ENCODE data around the gene TGFA. TPM values are rescaled to one million over a fixed set of nuclear protein-coding genes. Genes with fewer than 3 reads are reported as not detected.
A peak's percentile ranks its signal among the peaks of the same experiment; 100 is the strongest.

Gene TGFA
- total RNA-seq, 1 experiment from 2014 or later = 2.5 TPM

DNA sequence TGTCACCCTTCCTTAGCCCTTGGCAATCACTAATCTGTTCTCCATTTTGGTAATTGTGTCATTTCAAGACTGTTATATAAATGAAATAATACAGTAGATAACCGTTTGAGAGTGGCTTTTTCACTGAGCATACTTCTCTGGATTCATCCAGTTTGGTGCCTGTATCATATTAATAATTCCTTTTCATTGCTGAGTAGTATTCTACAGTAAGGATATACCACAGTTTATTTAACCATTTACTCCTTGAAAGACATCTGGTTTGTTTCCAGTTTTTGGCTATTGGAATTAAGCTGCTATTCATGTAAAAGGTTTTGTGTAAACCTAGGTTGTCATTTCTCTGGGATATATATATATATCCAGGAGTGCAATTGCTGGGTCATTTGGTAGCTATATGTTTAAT is 44.6 kb upstream of the TGFA start:
- H3K4me3 Mint-ChIP-seq = no peak overlapping the region
- ATAC-seq = no peak
- POLR2A ChIA-PET = no interaction called here
- peaks cover 25% of the 10 kb centered on the region for H3K9me3 Mint-ChIP-seq
- peaks cover 8% of the 10 kb centered on the region for H3K27me3 Mint-ChIP-seq (ENCODE audit: low read depth)
- CTCF ChIA-PET = no interaction called here
- no peak for DNase-seq (ENCODE audit: low spot score)
- H3K36me3 Mint-ChIP-seq = peaks cover 10% of the 10 kb centered on the region
- TF ChIP-seq ZSCAN18 (CRISPR knock-in tag; IDR thresholded peaks at IDR 0.05) (no peak), SOX15 (CRISPR knock-in tag; IDR thresholded peaks at IDR 0.05) (no peak)
- peaks cover 13% of the 10 kb centered on the region for H3K4me1 Mint-ChIP-seq
- H3K27ac Mint-ChIP-seq = no peak overlapping the region

DNA sequence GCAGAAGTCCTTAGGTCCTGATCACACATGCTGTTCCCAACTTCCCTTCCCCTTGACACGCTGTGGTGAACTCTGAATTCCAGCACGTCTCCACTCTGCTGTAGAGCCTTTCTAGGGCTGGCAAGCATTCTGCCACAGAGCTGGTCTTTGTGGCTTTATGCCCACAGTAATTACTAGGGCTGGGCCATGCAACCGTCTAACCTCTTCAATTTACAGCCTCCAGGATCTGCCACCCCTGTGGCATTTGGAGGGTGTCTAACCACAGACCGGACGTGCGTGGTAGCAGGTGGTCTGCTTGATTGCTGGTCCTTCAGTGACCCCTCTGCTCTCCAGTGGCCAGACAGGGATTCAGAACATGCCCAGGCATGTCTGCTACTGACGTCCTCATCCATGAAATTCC is 43.1 kb upstream of the TGFA start:
- ATAC-seq (peak; percentile 20; the same call in 1 of the 2 replicates), DNase-seq (ENCODE audit: low spot score) (no peak)
- peaks cover 10% of the 10 kb centered on the region for H3K36me3 Mint-ChIP-seq
- H3K4me1 Mint-ChIP-seq = peaks cover 13% of the 10 kb centered on the region
- TF ChIP-seq ZNF138 (CRISPR knock-in tag; conservative IDR thresholded peaks at IDR 0.05) (no peak), NR3C1 (CRISPR knock-in tag; conservative IDR thresholded peaks at IDR 0.05; ENCODE audit: low read depth) (no peak), RORB (CRISPR knock-in tag; IDR thresholded peaks at IDR 0.05) (no peak), NR1H2 (CRISPR knock-in tag; IDR thresholded peaks at IDR 0.05) (no peak), ZNF396 (CRISPR knock-in tag; IDR thresholded peaks at IDR 0.05; ENCODE audit: borderline replicate concordance) (no peak)
- TF ChIP-seq, protein P1, sequence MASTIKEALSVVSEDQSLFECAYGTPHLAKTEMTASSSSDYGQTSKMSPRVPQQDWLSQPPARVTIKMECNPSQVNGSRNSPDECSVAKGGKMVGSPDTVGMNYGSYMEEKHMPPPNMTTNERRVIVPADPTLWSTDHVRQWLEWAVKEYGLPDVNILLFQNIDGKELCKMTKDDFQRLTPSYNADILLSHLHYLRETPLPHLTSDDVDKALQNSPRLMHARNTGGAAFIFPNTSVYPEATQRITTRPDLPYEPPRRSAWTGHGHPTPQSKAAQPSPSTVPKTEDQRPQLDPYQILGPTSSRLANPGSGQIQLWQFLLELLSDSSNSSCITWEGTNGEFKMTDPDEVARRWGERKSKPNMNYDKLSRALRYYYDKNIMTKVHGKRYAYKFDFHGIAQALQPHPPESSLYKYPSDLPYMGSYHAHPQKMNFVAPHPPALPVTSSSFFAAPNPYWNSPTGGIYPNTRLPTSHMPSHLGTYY (CRISPR knock-in tag; IDR thresholded peaks at IDR 0.05) = no peak
- TF ChIP-seq, protein P2, sequence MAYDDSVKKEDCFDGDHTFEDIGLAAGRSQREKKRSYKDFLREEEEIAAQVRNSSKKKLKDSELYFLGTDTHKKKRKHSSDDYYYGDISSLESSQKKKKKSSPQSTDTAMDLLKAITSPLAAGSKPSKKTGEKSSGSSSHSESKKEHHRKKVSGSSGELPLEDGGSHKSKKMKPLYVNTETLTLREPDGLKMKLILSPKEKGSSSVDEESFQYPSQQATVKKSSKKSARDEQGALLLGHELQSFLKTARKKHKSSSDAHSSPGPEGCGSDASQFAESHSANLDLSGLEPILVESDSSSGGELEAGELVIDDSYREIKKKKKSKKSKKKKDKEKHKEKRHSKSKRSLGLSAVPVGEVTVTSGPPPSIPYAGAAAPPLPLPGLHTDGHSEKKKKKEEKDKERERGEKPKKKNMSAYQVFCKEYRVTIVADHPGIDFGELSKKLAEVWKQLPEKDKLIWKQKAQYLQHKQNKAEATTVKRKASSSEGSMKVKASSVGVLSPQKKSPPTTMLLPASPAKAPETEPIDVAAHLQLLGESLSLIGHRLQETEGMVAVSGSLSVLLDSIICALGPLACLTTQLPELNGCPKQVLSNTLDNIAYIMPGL (CRISPR knock-in tag; IDR thresholded peaks at IDR 0.05) = no peak
- CTCF ChIA-PET = interaction anchor here (1.0 to 1.2 kb wide), 2 partner anchors 21 to 293 kb away, joined by 3 to 4 read pairs; no protein-coding TSS in a partner anchor
- peaks cover 8% of the 10 kb centered on the region for H3K27me3 Mint-ChIP-seq (ENCODE audit: low read depth)
- no peak overlapping the region for H3K4me3 Mint-ChIP-seq
- peaks cover 25% of the 10 kb centered on the region for H3K9me3 Mint-ChIP-seq
- POLR2A ChIA-PET = no interaction called here
- H3K27ac Mint-ChIP-seq = peak overlapping the region; percentile 38; the same call in 1 of the 2 replicates

- ATAC-seq = no peak; the same call in 1 of the 2 replicates
- Mint-ChIP-seq H3K27me3 (ENCODE audit: low read depth) (peaks cover 8% of the 10 kb centered on the region), H3K36me3 (peaks cover 10% of the 10 kb centered on the region), H3K9me3 (peaks cover 25% of the 10 kb centered on the region), H3K4me1 (peaks cover 13% of the 10 kb centered on the region), H3K27ac (no peak overlapping the region), H3K4me3 (no peak overlapping the region)
- POLR2A ChIA-PET = no interaction called here
- no peak for DNase-seq (ENCODE audit: low spot score)
- CTCF ChIA-PET = interaction anchor here (1.0 to 1.2 kb wide), 2 partner anchors 21 to 292 kb away, joined by 3 to 4 read pairs; no protein-coding TSS in a partner anchor
- TF ChIP-seq, protein P3, sequence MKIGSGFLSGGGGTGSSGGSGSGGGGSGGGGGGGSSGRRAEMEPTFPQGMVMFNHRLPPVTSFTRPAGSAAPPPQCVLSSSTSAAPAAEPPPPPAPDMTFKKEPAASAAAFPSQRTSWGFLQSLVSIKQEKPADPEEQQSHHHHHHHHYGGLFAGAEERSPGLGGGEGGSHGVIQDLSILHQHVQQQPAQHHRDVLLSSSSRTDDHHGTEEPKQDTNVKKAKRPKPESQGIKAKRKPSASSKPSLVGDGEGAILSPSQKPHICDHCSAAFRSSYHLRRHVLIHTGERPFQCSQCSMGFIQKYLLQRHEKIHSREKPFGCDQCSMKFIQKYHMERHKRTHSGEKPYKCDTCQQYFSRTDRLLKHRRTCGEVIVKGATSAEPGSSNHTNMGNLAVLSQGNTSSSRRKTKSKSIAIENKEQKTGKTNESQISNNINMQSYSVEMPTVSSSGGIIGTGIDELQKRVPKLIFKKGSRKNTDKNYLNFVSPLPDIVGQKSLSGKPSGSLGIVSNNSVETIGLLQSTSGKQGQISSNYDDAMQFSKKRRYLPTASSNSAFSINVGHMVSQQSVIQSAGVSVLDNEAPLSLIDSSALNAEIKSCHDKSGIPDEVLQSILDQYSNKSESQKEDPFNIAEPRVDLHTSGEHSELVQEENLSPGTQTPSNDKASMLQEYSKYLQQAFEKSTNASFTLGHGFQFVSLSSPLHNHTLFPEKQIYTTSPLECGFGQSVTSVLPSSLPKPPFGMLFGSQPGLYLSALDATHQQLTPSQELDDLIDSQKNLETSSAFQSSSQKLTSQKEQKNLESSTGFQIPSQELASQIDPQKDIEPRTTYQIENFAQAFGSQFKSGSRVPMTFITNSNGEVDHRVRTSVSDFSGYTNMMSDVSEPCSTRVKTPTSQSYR (CRISPR knock-in tag; IDR thresholded peaks at IDR 0.05) = no peak
- TF ChIP-seq, protein P1 (CRISPR knock-in tag; IDR thresholded peaks at IDR 0.05) = no peak
- TF ChIP-seq SMAD4 (CRISPR knock-in tag; IDR thresholded peaks at IDR 0.05) (no peak), ZNF232 (CRISPR knock-in tag; IDR thresholded peaks at IDR 0.05) (no peak)
These were observed 42.7 kb upstream of the TGFA start for GRCh38 chr2:70596293-70596692.

All from WTC11 (cell line).